SIG-M5 (cell line): Measurements from ENCODE around the gene DTX1.

Experiments
- DNase-seq: peaks from one replicate; lab custom pipeline; 2025; lab: John Stamatoyannopoulos, UW

The DTX1 gene

GRCh38 chr12:113056631-113057488 lies at the start of gene DTX1:
TSS of gene DTX1 (plus strand) at chr12:113056730. CDS start at chr12:113058193, 1,463 bp downstream.
- no peak for DNase-seq

GRCh38 chr12:113007166-113007565 lies 49.4 kb upstream of the DTX1 start:
- no peak for DNase-seq

- DNase-seq, result no peak
Observed at GRCh38 chr12:113010701-113011100, 45.8 kb upstream of the DTX1 start.

- no peak for DNase-seq
Observed at GRCh38 chr12:113014565-113014964, 42.0 kb upstream of the DTX1 start.

GRCh38 chr12:113016796-113017195 lies 39.7 kb upstream of the DTX1 start:
- no peak for DNase-seq

- DNase-seq, result no peak
Observed at GRCh38 chr12:113019025-113019424, 37.5 kb upstream of the DTX1 start.

- DNase-seq, result no peak
Observed at GRCh38 chr12:113021500-113021899, 35.0 kb upstream of the DTX1 start.

GRCh38 chr12:113022563-113023297 lies 33.8 kb upstream of the DTX1 start:
- DNase-seq, result no peak

- no peak for DNase-seq
Observed at GRCh38 chr12:113027726-113028125, 28.8 kb upstream of the DTX1 start.

GRCh38 chr12:113030875-113031525 lies 25.5 kb upstream of the DTX1 start:
- DNase-seq, result no peak

- no peak for DNase-seq
Observed at GRCh38 chr12:113039911-113040445, 16.6 kb upstream of the DTX1 start.

GRCh38 chr12:113040722-113041171 lies 15.8 kb upstream of the DTX1 start:
- no peak for DNase-seq

- DNase-seq, result no peak
Observed at GRCh38 chr12:113041560-113041959, 15.0 kb upstream of the DTX1 start.

GRCh38 chr12:113043240-113043639 lies 13.3 kb upstream of the DTX1 start:
- no peak for DNase-seq

- DNase-seq, result no peak
Observed at GRCh38 chr12:113044516-113044915, 12.0 kb upstream of the DTX1 start.

- no peak for DNase-seq
Observed at GRCh38 chr12:113048716-113049127, 7.8 kb upstream of the DTX1 start.

GRCh38 chr12:113049976-113050742 lies 6.4 kb upstream of the DTX1 start:
- DNase-seq, result no peak

GRCh38 chr12:113050795-113051194 lies 5.7 kb upstream of the DTX1 start:
- DNase-seq, result no peak

GRCh38 chr12:113051759-113052158 lies 4.8 kb upstream of the DTX1 start:
- DNase-seq, result no peak

GRCh38 chr12:113052326-113052725 lies 4.2 kb upstream of the DTX1 start:
- no peak for DNase-seq

GRCh38 chr12:113054948-113055486 lies 1.5 kb upstream of the DTX1 start:
- no peak for DNase-seq
